H9 (cell line): ENCODE data around the gene METTL8. TPM values are rescaled to one million over a fixed set of nuclear protein-coding genes. Genes with fewer than 3 reads are reported as not detected.

Experiments used
- DNase-seq: peaks from one replicate; pipeline ENCODE4 v3.0.0-alpha.2; 2017
- H2AFZ ChIP-seq: one replicate; pipeline ENCODE4 v1.6.1; 2013; ENCODE audit warnings: mild to moderate bottlenecking, low read length, control low read depth, moderate library complexity
- H2AK5ac ChIP-seq: 2 replicates; pipeline ENCODE4 v1.6.1; 2013; ENCODE audit warnings: low read length, control low read depth, mixed read lengths; ENCODE audit not compliant: insufficient read length
- H2BK120ac ChIP-seq: one replicate; pipeline ENCODE4 v1.6.1; 2013; ENCODE audit warnings: low read depth, mild to moderate bottlenecking, low read length, control low read depth, inconsistent platforms; ENCODE audit not compliant: poor library complexity, severe bottlenecking
- H2BK12ac ChIP-seq: 2 replicates; pipeline ENCODE4 v1.6.1; 2013; ENCODE audit warnings: low read length, control low read depth, mixed read lengths, low read depth; ENCODE audit not compliant: insufficient read length
- H2BK15ac ChIP-seq: 2 replicates; pipeline ENCODE4 v1.6.1; 2013; ENCODE audit warnings: low read depth, low read length, control low read depth
- H2BK20ac ChIP-seq: one replicate; pipeline ENCODE4 v1.6.1; 2013; ENCODE audit warnings: low read depth, mild to moderate bottlenecking, low read length, control low read depth, inconsistent platforms; ENCODE audit not compliant: poor library complexity, severe bottlenecking
- H2BK5ac ChIP-seq: 2 replicates; pipeline ENCODE4 v1.6.1; 2013; ENCODE audit warnings: low read length, control low read depth, mixed read lengths; ENCODE audit not compliant: insufficient read length
- H3K14ac ChIP-seq: 2 replicates; pipeline ENCODE4 v1.6.1; 2013; ENCODE audit warnings: low read length, control low read depth; ENCODE audit not compliant: insufficient read depth
- H3K18ac ChIP-seq: 2 replicates; pipeline ENCODE4 v1.6.1; 2013; ENCODE audit warnings: low read depth, mild to moderate bottlenecking, mixed read lengths, low read length, control low read depth; ENCODE audit not compliant: insufficient read length
- H3K23ac ChIP-seq: 2 replicates; pipeline ENCODE4 v1.6.1; 2013; ENCODE audit warnings: low read length, control low read depth, mixed read lengths, low read depth; ENCODE audit not compliant: insufficient read length
- H3K23me2 ChIP-seq: 2 replicates; pipeline ENCODE4 v1.6.1; 2013; ENCODE audit warnings: low read depth, mild to moderate bottlenecking, mixed read lengths, low read length, control low read depth; ENCODE audit not compliant: insufficient read length, poor library complexity, severe bottlenecking
- H3K27ac ChIP-seq: 2 replicates; pipeline ENCODE4 v1.5.1; 2013; ENCODE audit warnings: low read length, control low read depth, mixed read lengths, low read depth; ENCODE audit not compliant: insufficient read length
- H3K27me3 ChIP-seq: 2 replicates; pipeline ENCODE4 v1.6.1; 2013; ENCODE audit warnings: low read length, control low read depth, inconsistent platforms; ENCODE audit not compliant: insufficient read depth
- H3K4ac ChIP-seq: 2 replicates; pipeline ENCODE4 v1.6.1; 2013; ENCODE audit warnings: low read depth, mild to moderate bottlenecking, control low read depth, inconsistent platforms, low read length, moderate library complexity
- H3K4me1 ChIP-seq: 2 replicates; pipeline ENCODE4 v1.6.1; 2013; ENCODE audit warnings: low read length, control low read depth, inconsistent platforms; ENCODE audit not compliant: insufficient read depth
- H3K4me2 ChIP-seq: 2 replicates; pipeline ENCODE4 v1.6.1; 2013; ENCODE audit warnings: low read length, control low read depth, mixed read lengths; ENCODE audit not compliant: insufficient read length, insufficient read depth
- H3K56ac ChIP-seq: 2 replicates; pipeline ENCODE4 v1.6.1; 2013; ENCODE audit warnings: low read depth, mild to moderate bottlenecking, mixed read lengths, low read length, control low read depth; ENCODE audit not compliant: insufficient read length
- H3K79me1 ChIP-seq: 2 replicates; pipeline ENCODE4 v1.6.1; 2013; ENCODE audit warnings: low read depth, mild to moderate bottlenecking, moderate library complexity, low read length, control low read depth, inconsistent platforms; ENCODE audit not compliant: insufficient read depth, poor library complexity, severe bottlenecking
- H3K79me2 ChIP-seq: 2 replicates; pipeline ENCODE4 v1.6.1; 2013; ENCODE audit warnings: low read length, control low read depth, inconsistent platforms; ENCODE audit not compliant: insufficient read depth
- H3K9ac ChIP-seq: 2 replicates; pipeline ENCODE4 v1.6.1; 2013; ENCODE audit warnings: low read length, control low read depth, mixed read lengths; ENCODE audit not compliant: insufficient read length; ENCODE audit errors: extremely low read depth
- H3K9me3 ChIP-seq: one replicate; pipeline ENCODE4 v1.6.1; 2013; ENCODE audit warnings: low read depth, low read length, inconsistent platforms; ENCODE audit not compliant: control insufficient read depth
- H3T11ph ChIP-seq: one replicate; pipeline ENCODE4 v1.6.1; 2013; ENCODE audit warnings: mild to moderate bottlenecking, low read length, control low read depth, inconsistent platforms
- H4K20me1 ChIP-seq: one replicate; pipeline ENCODE4 v1.6.1; 2013; ENCODE audit not compliant: control insufficient read depth, insufficient read length, insufficient read depth
- H4K5ac ChIP-seq: 2 replicates; pipeline ENCODE4 v1.6.1; 2013; ENCODE audit warnings: low read depth, mild to moderate bottlenecking, mixed read lengths, low read length, control low read depth; ENCODE audit not compliant: insufficient read length
- H4K8ac ChIP-seq: replicated peaks from 2 replicates; pipeline ENCODE4 v1.6.1; 2013; ENCODE audit warnings: low read length, control low read depth, mixed read lengths, low read depth; ENCODE audit not compliant: insufficient read length
- H4K91ac ChIP-seq: 2 replicates; pipeline ENCODE4 v1.6.1; 2013; ENCODE audit warnings: low read depth, mild to moderate bottlenecking, moderate library complexity, mixed read lengths, low read length, control low read depth; ENCODE audit not compliant: insufficient read length
- H3K27ac Mint-ChIP-seq, 3 experiments: 2 replicates in 2 of 3; 3 replicates in 1 of 3; pipeline ENCODE4 v1.8.0; 2020 to 2021; ENCODE audit warnings: mixed read lengths in 3 of 3, mild to moderate bottlenecking in 1 of 3, moderate library complexity in 1 of 3
- H3K27me3 Mint-ChIP-seq: 2 replicates; pipeline ENCODE4 v1.8.0; 2021; ENCODE audit warnings: low read depth, mild to moderate bottlenecking, moderate library complexity, mixed read lengths
- H3K36me3 Mint-ChIP-seq, 3 experiments: 2 replicates in 2 of 3; 3 replicates in 1 of 3; pipeline ENCODE4 v1.8.0; 2020 to 2021; ENCODE audit warnings: low read depth in 3 of 3, mixed read lengths in 3 of 3; ENCODE audit not compliant: insufficient read depth in 1 of 3
- H3K4me1 Mint-ChIP-seq, 2 experiments: 2 replicates each; pipeline ENCODE4 v1.8.0; 2020; ENCODE audit warnings: mixed read lengths in 2 of 2
- H3K4me3 Mint-ChIP-seq, 2 experiments: 2 replicates in 1 of 2; 3 replicates in 1 of 2; pipeline ENCODE4 v1.8.0; 2020 to 2021; ENCODE audit warnings: mild to moderate bottlenecking in 2 of 2, mixed read lengths in 2 of 2, moderate library complexity in 1 of 2
- H3K9me3 Mint-ChIP-seq, 2 experiments: 2 replicates in 1 of 2; 3 replicates in 1 of 2; pipeline ENCODE4 v1.8.0; 2020; ENCODE audit warnings: mild to moderate bottlenecking in 2 of 2, mixed read lengths in 2 of 2, moderate library complexity in 1 of 2
- WGBS: extraction: QIAGEN DNeasy Blood & Tissue Kit; methylation state at CpG from one replicate; pipeline ENCODE4 v1.1.7; 2013; ENCODE audit warnings: missing lambda C conversion rate, low lambda C conversion rate, mixed read lengths; ENCODE audit not compliant: insufficient read length; ENCODE audit errors: extremely low coverage; 5-methylcytosine and 5-hydroxymethylcytosine counted together
- total RNA-seq: library from RNA; stranded (reverse); gene quantifications from 2 replicates; pipeline ENCODE4 v1.2.1, GENCODE V29; 2021
- TF ChIP-seq, protein P1 (sequence below): fragments of 200-600 bp; sonication (generic); conservative IDR thresholded peaks from 3 replicates; pipeline ENCODE4 v1.8.0; 2021; ENCODE audit warnings: antibody characterized with exemption, mild to moderate bottlenecking

The METTL8 gene
- total RNA-seq, 1 experiment from 2014 or later = 40.9 TPM

DNA sequence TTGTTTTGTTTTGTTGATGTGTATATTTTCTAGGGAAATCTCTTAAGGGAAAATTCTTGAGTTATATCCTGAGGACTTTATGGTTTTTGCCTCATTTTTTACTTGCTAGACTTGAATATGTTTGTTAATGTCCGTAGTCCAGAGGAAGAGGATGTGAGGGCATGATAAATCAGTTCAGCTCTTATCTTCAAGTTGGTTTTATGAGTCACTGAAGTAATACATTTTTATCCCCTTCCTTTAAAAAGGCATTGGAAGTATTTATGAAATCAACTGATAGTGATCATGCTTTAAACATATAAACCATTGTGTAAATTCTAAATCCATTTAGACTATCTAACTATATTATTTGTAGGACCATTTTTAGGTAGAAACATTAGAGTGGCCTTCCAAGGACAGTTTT lies 44.6 kb upstream of the METTL8 start:
- no peak overlapping the region for H3K27ac ChIP-seq
- H3K9ac ChIP-seq = no peak overlapping the region
- no peaks in the 10 kb centered on the region for H3K9me3 ChIP-seq
- TF ChIP-seq, protein P1, sequence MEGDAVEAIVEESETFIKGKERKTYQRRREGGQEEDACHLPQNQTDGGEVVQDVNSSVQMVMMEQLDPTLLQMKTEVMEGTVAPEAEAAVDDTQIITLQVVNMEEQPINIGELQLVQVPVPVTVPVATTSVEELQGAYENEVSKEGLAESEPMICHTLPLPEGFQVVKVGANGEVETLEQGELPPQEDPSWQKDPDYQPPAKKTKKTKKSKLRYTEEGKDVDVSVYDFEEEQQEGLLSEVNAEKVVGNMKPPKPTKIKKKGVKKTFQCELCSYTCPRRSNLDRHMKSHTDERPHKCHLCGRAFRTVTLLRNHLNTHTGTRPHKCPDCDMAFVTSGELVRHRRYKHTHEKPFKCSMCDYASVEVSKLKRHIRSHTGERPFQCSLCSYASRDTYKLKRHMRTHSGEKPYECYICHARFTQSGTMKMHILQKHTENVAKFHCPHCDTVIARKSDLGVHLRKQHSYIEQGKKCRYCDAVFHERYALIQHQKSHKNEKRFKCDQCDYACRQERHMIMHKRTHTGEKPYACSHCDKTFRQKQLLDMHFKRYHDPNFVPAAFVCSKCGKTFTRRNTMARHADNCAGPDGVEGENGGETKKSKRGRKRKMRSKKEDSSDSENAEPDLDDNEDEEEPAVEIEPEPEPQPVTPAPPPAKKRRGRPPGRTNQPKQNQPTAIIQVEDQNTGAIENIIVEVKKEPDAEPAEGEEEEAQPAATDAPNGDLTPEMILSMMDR = no peak
- H3K27me3 ChIP-seq = no peaks in the 10 kb centered on the region
- no CpG with 5 or more reads among the region's 1 CpG for WGBS
- no peak overlapping the region for H3K18ac ChIP-seq
- no peaks in the 10 kb centered on the region for H3K79me1 ChIP-seq
- H4K8ac ChIP-seq = no peak overlapping the region
- H3K23ac ChIP-seq = no peak overlapping the region
- H2BK15ac ChIP-seq = no peak overlapping the region
- no peak overlapping the region for H3T11ph ChIP-seq
- H2BK120ac ChIP-seq = no peak overlapping the region
- no peak overlapping the region for H2AFZ ChIP-seq
- no peak overlapping the region for H2AK5ac ChIP-seq
- no peak overlapping the region for H3K4me2 ChIP-seq
- H3K79me2 ChIP-seq = no peaks in the 10 kb centered on the region
- no peaks in the 10 kb centered on the region for H3K23me2 ChIP-seq
- no peak overlapping the region for H3K14ac ChIP-seq
- H4K20me1 ChIP-seq = no peaks in the 10 kb centered on the region
- no peak overlapping the region for H3K4ac ChIP-seq
- H4K91ac ChIP-seq = no peak overlapping the region
- Mint-ChIP-seq H3K27ac (no peak overlapping the region), H3K9me3 (no peaks in the 10 kb centered on the region), H3K4me1 (peaks cover 14 to 23% of the 10 kb centered on the region in 2 experiments), H3K4me3 (no peak overlapping the region), H3K36me3 (peaks cover 4 to 35% (median 29%) of the 10 kb centered on the region in 3 experiments; a peak in 6 of 7 replicates), H3K27me3 (no peaks in the 10 kb centered on the region)
- no peak overlapping the region for H3K56ac ChIP-seq
- no peak overlapping the region for H4K5ac ChIP-seq
- peaks cover 6% of the 10 kb centered on the region; the same call in 1 of the 2 replicates for H3K4me1 ChIP-seq
- H2BK20ac ChIP-seq = no peak overlapping the region
- no peak overlapping the region for H2BK5ac ChIP-seq
- DNase-seq = no peak
- H2BK12ac ChIP-seq = no peak overlapping the region
